Suprapubic skin (tissue), 4 donors: ENCODE measurements around the gene KCMF1.

Experiments
- EP300 ChIP-seq: sonication (generic); formaldehyde crosslinking; IDR thresholded peaks from one replicate; pipeline ENCODE4 v1.6.1; 2017; ENCODE audit warnings: antibody characterized with exemption
- POLR2A ChIP-seq, 2 donors: fragments of 450-650 bp; IDR thresholded peaks; one replicate each; pipeline ENCODE4 v1.6.1; 2017; ENCODE audit warnings: antibody characterized with exemption in 2 of 2, mild to moderate bottlenecking in 2 of 2, moderate library complexity in 2 of 2
- POLR2AphosphoS5 ChIP-seq, 3 donors: sonication (generic); formaldehyde crosslinking; IDR thresholded peaks; one replicate each; pipeline ENCODE4 v1.6.1; 2017; ENCODE audit warnings: antibody characterized with exemption in 3 of 3
- TF ChIP-seq, protein P1 (sequence below), 2 donors: fragments of 200-600 bp in 1 of 2; fragments of 450-650 bp in 1 of 2; sonication (generic) in 1 of 2; IDR thresholded peaks; one replicate each; pipeline ENCODE4 v1.5.1; 2016 to 2019; ENCODE audit warnings: antibody characterized with exemption in 2 of 2, mild to moderate bottlenecking in 1 of 2, moderate library complexity in 1 of 2

DNA sequence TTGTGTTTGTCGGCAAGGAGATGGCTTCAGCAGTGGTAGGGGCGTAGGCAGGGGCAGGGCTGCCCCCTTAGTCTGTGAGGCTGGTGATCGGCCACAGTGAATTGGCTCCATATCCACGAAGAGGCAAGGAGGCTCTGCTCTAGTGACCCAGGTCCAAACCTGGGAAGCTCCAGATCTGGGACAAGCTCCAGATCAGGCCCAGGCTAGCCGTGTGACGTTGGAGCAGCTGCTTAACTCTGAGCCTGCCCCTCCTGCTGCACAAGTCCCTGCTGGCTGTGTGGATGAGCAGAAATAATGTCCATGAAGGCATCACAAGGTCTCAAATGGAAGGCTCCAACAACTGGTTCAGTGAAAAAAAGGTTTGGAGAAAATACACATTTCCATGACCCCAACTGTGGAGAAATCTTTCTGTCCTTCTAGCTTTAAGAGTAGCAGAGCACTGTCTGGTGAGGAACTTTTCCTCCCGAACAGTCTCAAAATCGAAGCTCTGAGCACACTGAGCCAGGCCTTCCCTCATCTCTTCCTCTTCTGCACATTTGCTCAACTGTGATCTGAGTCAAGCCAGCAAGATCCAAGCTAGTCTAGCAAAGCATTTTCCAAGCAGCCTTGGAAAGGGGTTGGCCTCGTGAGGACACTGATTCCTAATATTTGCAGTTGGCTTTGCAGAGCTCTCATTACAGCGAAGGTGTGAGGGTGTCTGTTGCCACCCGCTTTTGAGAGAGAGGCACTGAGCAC, 95.2 kb downstream of the KCMF1 start:
- TF ChIP-seq, protein P1, sequence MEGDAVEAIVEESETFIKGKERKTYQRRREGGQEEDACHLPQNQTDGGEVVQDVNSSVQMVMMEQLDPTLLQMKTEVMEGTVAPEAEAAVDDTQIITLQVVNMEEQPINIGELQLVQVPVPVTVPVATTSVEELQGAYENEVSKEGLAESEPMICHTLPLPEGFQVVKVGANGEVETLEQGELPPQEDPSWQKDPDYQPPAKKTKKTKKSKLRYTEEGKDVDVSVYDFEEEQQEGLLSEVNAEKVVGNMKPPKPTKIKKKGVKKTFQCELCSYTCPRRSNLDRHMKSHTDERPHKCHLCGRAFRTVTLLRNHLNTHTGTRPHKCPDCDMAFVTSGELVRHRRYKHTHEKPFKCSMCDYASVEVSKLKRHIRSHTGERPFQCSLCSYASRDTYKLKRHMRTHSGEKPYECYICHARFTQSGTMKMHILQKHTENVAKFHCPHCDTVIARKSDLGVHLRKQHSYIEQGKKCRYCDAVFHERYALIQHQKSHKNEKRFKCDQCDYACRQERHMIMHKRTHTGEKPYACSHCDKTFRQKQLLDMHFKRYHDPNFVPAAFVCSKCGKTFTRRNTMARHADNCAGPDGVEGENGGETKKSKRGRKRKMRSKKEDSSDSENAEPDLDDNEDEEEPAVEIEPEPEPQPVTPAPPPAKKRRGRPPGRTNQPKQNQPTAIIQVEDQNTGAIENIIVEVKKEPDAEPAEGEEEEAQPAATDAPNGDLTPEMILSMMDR (IDR thresholded peaks at IDR 0.05), result no peak
- TF ChIP-seq POLR2A (IDR thresholded peaks at IDR 0.05) (no peak), EP300 (no peak), POLR2AphosphoS5 (IDR thresholded peaks at IDR 0.05) (no peak)
